Central memory CD8-positive, alpha-beta T cell (primary cell): ENCODE data around the gene PLEKHG5.
"Not testable (repeated sequence)": the region's sequence is repeated elsewhere in the genome, so short reads cannot be mapped to it uniquely, and the experiment has no call there.

Experiments used
- ATAC-seq: fragments of 150-1000 bp; cut with Tn5 transposase; replicated peaks from 2 replicates; pipeline ENCODE4 v1.10.0; 2022; ENCODE audit warnings: mild to moderate bottlenecking, moderate FRiP score, moderate number of reproducible peaks; ENCODE audit not compliant: poor library complexity, severe bottlenecking; ENCODE audit errors: extremely low read depth
- DNase-seq, 2 donors: peaks; one replicate each; pipeline ENCODE4 v3.0.0; 2021; ENCODE audit warnings: low spot score in 2 of 2
- H3K27ac Mint-ChIP-seq: one replicate; pipeline ENCODE4 v1.8.0; 2022; ENCODE audit warnings: low read depth, mild to moderate bottlenecking, moderate library complexity, mixed read lengths
- H3K27me3 Mint-ChIP-seq: one replicate; pipeline ENCODE4 v1.8.0; 2022; ENCODE audit warnings: mixed read lengths
- H3K36me3 Mint-ChIP-seq: one replicate; pipeline ENCODE4 v1.8.0; 2022; ENCODE audit warnings: mild to moderate bottlenecking, moderate library complexity, mixed read lengths; ENCODE audit not compliant: insufficient read depth
- H3K4me1 Mint-ChIP-seq: one replicate; pipeline ENCODE4 v1.8.0; 2022; ENCODE audit warnings: mixed read lengths
- H3K4me3 Mint-ChIP-seq: one replicate; pipeline ENCODE4 v1.8.0; 2022; ENCODE audit warnings: mild to moderate bottlenecking, moderate library complexity, mixed read lengths
- H3K9me3 Mint-ChIP-seq: one replicate; pipeline ENCODE4 v1.8.0; 2022; ENCODE audit warnings: mixed read lengths

PLEKHG5 gene

GRCh38 chr1:6461051-6461530 is 30.4 kb downstream of the PLEKHG5 start:
- H3K4me1 Mint-ChIP-seq = peaks cover 28% of the 10 kb centered on the region
- peak overlapping the region; percentile 72 for H3K4me3 Mint-ChIP-seq
- H3K36me3 Mint-ChIP-seq = peaks cover 16% of the 10 kb centered on the region
- no peaks in the 10 kb centered on the region for H3K9me3 Mint-ChIP-seq
- H3K27ac Mint-ChIP-seq = peak overlapping the region; percentile 93
- ATAC-seq = no peak
- H3K27me3 Mint-ChIP-seq = peaks cover 24% of the 10 kb centered on the region
- no peak for DNase-seq

DNA sequence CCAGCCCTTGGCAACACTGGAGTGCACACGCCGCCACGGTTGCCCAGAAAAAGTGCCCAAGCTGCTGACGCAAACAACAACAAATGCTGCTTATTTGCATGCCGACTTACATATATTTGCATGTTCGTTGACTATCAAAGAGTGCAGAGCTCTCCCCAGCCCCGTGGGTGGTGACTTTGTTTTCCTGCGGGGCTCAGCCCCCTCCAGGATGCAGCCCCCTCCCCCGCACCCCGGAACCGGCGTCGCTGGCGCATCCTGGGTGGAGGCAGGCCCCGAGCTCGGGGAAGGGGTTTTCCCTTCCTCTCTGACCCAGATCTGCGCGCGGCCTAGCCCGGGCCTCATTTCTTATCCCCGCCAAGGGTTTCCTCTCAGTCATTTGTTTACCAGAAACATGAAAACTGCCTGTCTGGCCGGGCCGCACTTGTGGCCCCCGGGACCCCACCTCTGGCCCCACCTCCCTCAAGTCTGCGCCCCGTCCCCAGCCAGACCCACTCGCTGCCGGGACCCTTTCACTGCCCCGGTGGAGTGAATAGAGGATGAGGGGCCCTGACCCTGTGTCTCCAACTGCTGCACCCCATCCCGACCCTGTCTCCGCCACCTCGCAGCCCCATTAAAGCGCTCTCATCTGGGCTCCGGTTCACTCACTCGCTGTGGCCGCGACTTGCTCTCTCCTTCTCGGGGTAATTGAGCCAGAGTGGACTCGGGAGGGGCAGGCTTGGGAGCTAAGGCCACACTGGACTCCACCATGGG is 31.0 kb downstream of the PLEKHG5 start:
- Mint-ChIP-seq H3K36me3 (peaks cover 16% of the 10 kb centered on the region), H3K9me3 (no peaks in the 10 kb centered on the region), H3K4me3 (peak overlapping the region; percentile 72), H3K27ac (peak overlapping the region; percentile 93), H3K27me3 (peaks cover 24% of the 10 kb centered on the region), H3K4me1 (peaks cover 28% of the 10 kb centered on the region)
- peak; percentile 69 to 81 for DNase-seq
- peak; percentile 87 for ATAC-seq

- Mint-ChIP-seq H3K27ac (peak overlapping the region; percentile 93), H3K27me3 (peaks cover 23% of the 10 kb centered on the region), H3K4me1 (peaks cover 28% of the 10 kb centered on the region), H3K36me3 (peaks cover 16% of the 10 kb centered on the region), H3K9me3 (no peaks in the 10 kb centered on the region), H3K4me3 (peak overlapping the region; percentile 72)
- peak; percentile 7 for ATAC-seq
- DNase-seq = no peak
Observed at GRCh38 chr1:6459850-6460265, 31.6 kb downstream of the PLEKHG5 start.

DNA sequence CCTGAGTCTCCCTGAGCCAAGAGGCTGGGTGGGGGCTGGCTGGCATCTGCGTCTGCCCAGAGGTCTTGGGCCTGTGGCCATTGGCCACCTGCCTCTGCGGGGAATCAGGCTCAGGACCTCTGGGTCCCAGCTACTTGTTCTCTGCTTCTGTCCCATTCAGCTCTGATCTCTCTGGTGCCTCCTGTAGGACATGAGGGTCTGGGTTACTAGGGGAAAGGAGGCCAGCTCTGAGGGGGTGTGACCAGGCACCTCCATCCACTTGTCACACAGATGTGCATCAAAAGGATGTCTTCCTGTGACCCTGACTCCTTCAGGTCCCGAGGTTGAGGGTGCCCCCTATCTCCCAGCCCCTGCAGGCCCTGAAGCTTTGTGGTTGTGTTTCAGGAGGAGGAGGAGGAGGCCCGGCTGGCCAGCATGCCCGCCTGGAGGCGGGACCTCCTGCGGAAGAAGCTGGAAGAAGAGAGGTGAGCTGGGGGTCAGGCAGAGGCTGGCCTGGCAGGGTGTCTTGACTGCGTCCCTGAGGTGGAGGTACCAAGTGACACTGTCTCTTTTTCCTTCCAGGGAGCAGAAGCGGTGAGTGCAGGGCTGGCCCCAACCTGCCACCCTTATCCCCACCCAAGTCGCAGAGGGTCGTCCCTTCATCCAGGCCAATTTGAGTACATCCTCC is 34.5 kb downstream of the PLEKHG5 start:
- peaks cover 9% of the 10 kb centered on the region for H3K36me3 Mint-ChIP-seq
- H3K27ac Mint-ChIP-seq = no peak overlapping the region
- ATAC-seq = no peak

GRCh38 chr1:6455752-6456520 is 35.5 kb downstream of the PLEKHG5 start:
- H3K36me3 Mint-ChIP-seq, H3K9me3 Mint-ChIP-seq, H3K4me3 Mint-ChIP-seq, DNase-seq, ATAC-seq, H3K27ac Mint-ChIP-seq: not testable (repeated sequence)
- peaks cover 18% of the 10 kb centered on the region for H3K4me1 Mint-ChIP-seq
- H3K27me3 Mint-ChIP-seq = peaks cover 34% of the 10 kb centered on the region

More for the DNA sequence above, 34.5 kb downstream of the PLEKHG5 start:
- Mint-ChIP-seq H3K27me3 (peaks cover 29% of the 10 kb centered on the region), H3K4me1 (peaks cover 19% of the 10 kb centered on the region), H3K9me3 (no peaks in the 10 kb centered on the region), H3K4me3 (no peak overlapping the region)
- DNase-seq = no peak

DNA sequence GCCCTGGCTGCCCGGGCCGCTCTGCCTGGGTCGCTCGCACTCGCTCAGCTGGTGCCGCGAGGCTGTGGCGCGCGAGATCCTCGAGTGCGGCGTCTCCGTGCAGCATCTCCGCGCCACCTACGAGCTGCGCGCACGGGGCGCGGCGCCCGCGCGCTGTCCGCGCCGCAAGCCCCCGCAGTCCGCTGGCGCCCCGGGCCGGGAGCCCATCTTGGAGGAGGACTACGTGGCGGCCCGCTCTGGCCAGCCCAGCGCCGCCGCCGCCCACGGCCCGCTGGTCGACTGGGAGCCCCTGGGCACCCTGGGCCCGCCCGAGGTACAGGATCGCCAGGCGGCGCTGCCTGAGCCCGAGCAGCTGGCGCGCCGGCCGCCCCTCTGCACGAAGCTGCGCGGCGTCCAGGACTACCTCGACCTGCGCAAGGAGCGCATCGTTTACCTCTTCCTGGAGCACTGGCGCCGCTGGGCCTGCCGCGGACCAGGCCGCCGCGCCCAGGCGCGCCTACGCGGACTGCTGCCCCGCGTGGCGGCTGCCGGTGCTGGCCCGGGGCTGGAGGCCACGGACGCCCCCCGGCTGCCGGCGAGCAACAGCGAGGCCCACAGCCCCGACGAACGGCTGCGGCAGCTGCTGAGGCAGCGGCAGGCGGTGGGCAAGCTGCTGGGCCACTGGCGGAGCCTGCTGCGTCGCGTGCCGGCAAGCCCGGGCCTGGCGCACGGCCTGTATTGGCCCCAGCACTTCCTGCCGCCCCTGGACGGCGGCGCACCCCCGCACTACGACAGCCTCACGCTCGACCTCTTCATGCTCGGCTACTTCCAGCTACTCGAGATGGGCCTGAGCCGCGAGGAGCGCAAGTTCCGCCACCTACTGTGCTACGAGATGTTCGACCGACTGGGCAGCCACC is 36.4 kb downstream of the PLEKHG5 start:
- H3K4me1 Mint-ChIP-seq = peaks cover 9% of the 10 kb centered on the region
- no peak for DNase-seq
- H3K4me3 Mint-ChIP-seq = no peak overlapping the region
- ATAC-seq = peak; percentile 32
- no peaks in the 10 kb centered on the region for H3K9me3 Mint-ChIP-seq
- H3K27me3 Mint-ChIP-seq = peaks cover 42% of the 10 kb centered on the region
- H3K36me3 Mint-ChIP-seq = peaks cover 3% of the 10 kb centered on the region
- no peak overlapping the region for H3K27ac Mint-ChIP-seq

GRCh38 chr1:6453895-6454855 is 37.3 kb downstream of the PLEKHG5 start:
- DNase-seq, ATAC-seq, H3K36me3 Mint-ChIP-seq, H3K27ac Mint-ChIP-seq, H3K9me3 Mint-ChIP-seq, H3K4me3 Mint-ChIP-seq, H3K4me1 Mint-ChIP-seq: not testable (repeated sequence)
- peaks cover 52% of the 10 kb centered on the region for H3K27me3 Mint-ChIP-seq

DNA sequence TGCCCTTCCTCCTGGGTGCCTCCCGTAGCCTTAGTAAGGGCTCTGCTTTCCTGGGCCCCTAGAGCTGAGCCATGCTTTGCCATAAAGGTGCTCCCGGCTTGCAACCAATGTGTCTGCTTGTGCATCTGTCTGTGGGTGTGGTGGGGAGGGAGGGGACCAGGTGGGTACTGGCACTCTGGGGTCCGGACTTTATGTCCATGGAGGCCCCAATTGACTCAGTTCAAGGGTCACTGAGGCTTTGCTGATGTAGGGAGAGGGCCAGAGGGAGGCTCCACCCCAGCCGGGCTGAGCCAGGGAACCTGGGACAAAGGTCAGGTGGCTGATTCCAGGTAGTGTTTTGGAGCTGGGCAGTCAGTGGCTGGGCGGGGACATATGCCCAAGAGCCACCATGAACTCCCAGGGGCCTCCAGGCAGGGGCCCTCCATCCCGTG is 40.5 kb downstream of the PLEKHG5 start:
- peaks cover 3% of the 10 kb centered on the region for H3K36me3 Mint-ChIP-seq
- H3K4me1 Mint-ChIP-seq = peaks cover 14% of the 10 kb centered on the region
- ATAC-seq (no peak), DNase-seq (no peak)
- no peak overlapping the region for H3K4me3 Mint-ChIP-seq
- H3K9me3 Mint-ChIP-seq = no peaks in the 10 kb centered on the region
- peaks cover 54% of the 10 kb centered on the region for H3K27me3 Mint-ChIP-seq
- H3K27ac Mint-ChIP-seq = no peak overlapping the region

GRCh38 chr1:6450486-6450885 is 41.0 kb downstream of the PLEKHG5 start:
- Mint-ChIP-seq H3K27me3 (peaks cover 58% of the 10 kb centered on the region), H3K4me1 (peaks cover 14% of the 10 kb centered on the region)
- DNase-seq, H3K9me3 Mint-ChIP-seq, H3K4me3 Mint-ChIP-seq, H3K27ac Mint-ChIP-seq, H3K36me3 Mint-ChIP-seq, ATAC-seq: not testable (repeated sequence)

DNA sequence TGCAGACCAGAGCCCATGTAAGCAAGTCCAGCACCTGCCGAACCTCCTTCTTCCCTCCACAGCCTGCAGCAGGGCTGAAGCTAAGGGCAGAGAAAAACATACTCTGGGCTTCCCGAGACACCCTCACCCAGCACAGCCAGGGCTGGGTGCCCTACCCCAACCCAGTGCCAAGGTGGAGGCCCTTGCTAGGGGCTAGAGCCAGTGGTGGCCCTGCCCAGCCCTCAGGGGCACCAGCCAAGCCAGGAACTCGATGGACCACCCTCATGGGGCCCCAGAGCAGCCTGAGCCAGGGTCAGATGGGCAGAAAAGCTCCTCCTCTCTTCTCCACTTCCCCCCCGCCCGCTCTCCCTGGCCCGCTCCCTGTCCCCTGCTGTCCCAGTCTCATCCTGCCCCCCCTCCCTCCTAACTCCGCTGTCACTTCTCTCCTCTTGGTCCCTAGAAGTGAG is 41.4 kb downstream of the PLEKHG5 start:
- Mint-ChIP-seq H3K4me1 (peaks cover 14% of the 10 kb centered on the region), H3K27ac (no peak overlapping the region), H3K27me3 (peaks cover 63% of the 10 kb centered on the region), H3K36me3 (peaks cover 3% of the 10 kb centered on the region), H3K9me3 (no peaks in the 10 kb centered on the region), H3K4me3 (peak overlapping the region; percentile 47)
- ATAC-seq (no peak), DNase-seq (no peak)
